K562 (cell line): Measurements from ENCODE around the gene LBP. TPM values are rescaled to one million over a fixed set of nuclear protein-coding genes. Genes with fewer than 3 reads are reported as not detected.

Source experiments
- ATAC-seq: fragments of 200-7000 bp; cut with Tn5 transposase; 3 replicates; pipeline ENCODE4 v1.9.1; 2020; ENCODE audit warnings: moderate library complexity
- BruUV-seq: library from RNA; stranded (reverse); fragments of 400-500 nt; replicated peaks from 2 replicates; lab custom pipeline; 2021; lab: Mats Ljungman, UMichigan
- CTCF ChIA-PET: fragments of 300-600 bp; formaldehyde crosslinking; extraction: SDS; loops from one replicate; lab custom pipeline; 2021; ENCODE audit warnings: low intra/inter-chr PET ratio; lab: Yijun Ruan, JAX
- POLR2A ChIA-PET: fragments of 300-600, 350-650 bp; sonication (Branson Sonifier 250); formaldehyde crosslinking; extraction: SDS; loops from one replicate; lab custom pipeline; 2021; ENCODE audit warnings: antibody characterized with exemption, inconsistent platforms; lab: Yijun Ruan, JAX
- DNase-seq, 4 experiments: peaks; one replicate each; pipeline versions ENCODE4 v3.0.0 to v3.0.0-alpha.2; 2011 to 2018; ENCODE audit warnings: low spot score in 3 of 4, mixed read lengths in 3 of 4; ENCODE audit errors: extremely low read depth in 1 of 4
- FAIRE-seq: peaks from 2 replicates; lab custom pipeline; 2011; peaks lifted over from hg19 to GRCh38; lab: Jason Lieb, UNC
- H2AFZ ChIP-seq: 2 replicates; pipeline ENCODE4 v1.6.0; 2011; ENCODE audit warnings: low read depth, low read length, control low read depth, inconsistent platforms
- H3K27ac ChIP-seq: fragments of 200-600 bp; 3 replicates; pipeline ENCODE4 v1.8.0; 2011; ENCODE audit warnings: low read depth, mild to moderate bottlenecking, control low read depth, inconsistent platforms, low read length, moderate library complexity, mixed read lengths; ENCODE audit errors: extremely low read depth
- H3K27me3 ChIP-seq, 2 experiments: fragments of 300-600 bp in 1 of 2; 2 replicates in 1 of 2; 3 replicates in 1 of 2; pipeline versions ENCODE4 v1.6.0 to v1.8.0; 2011; ENCODE audit warnings: inconsistent platforms in 2 of 2, low read length in 2 of 2, mild to moderate bottlenecking in 1 of 2, mixed read lengths in 1 of 2, moderate library complexity in 1 of 2; ENCODE audit not compliant: control insufficient read depth in 2 of 2, insufficient read depth in 2 of 2
- H3K36me3 ChIP-seq: fragments of 300-600 bp; 3 replicates; pipeline ENCODE4 v1.8.0; 2011; ENCODE audit warnings: mild to moderate bottlenecking, low read length, inconsistent platforms; ENCODE audit not compliant: control insufficient read depth, insufficient read depth
- H3K4me1 ChIP-seq, 2 experiments: fragments of 200-600 bp in 1 of 2; replicated peaks in 1 of 2; 2 replicates in 1 of 2; 3 replicates in 1 of 2; pipeline versions ENCODE4 v1.5.1 to v1.8.0; 2011; ENCODE audit warnings: inconsistent platforms in 2 of 2, low read length in 2 of 2, mild to moderate bottlenecking in 1 of 2, mixed read lengths in 1 of 2, moderate library complexity in 1 of 2; ENCODE audit not compliant: control insufficient read depth in 2 of 2, insufficient read depth in 2 of 2
- H3K4me2 ChIP-seq: 2 replicates; pipeline ENCODE4 v1.6.1; 2011; ENCODE audit warnings: low read length, control low read depth, inconsistent platforms, mixed read lengths; ENCODE audit not compliant: insufficient read depth
- H3K4me3 ChIP-seq: fragments of 200-600 bp; sonication (generic), shearing (Covaris generic); 2 replicates; pipeline ENCODE4 v1.5.1; 2016; ENCODE audit warnings: control low read depth, inconsistent platforms
- H3K79me2 ChIP-seq: fragments of 200-600 bp; 3 replicates; pipeline ENCODE4 v1.8.0; 2011; ENCODE audit warnings: low read length, inconsistent platforms; ENCODE audit not compliant: control insufficient read depth, insufficient read depth
- H3K9ac ChIP-seq, 2 experiments: 2 replicates each; pipeline versions ENCODE4 v1.6.0 to v1.6.1; 2011; ENCODE audit warnings: low read depth in 2 of 2, low read length in 2 of 2, control low read depth in 1 of 2, inconsistent platforms in 1 of 2, mild to moderate bottlenecking in 1 of 2, mixed read lengths in 1 of 2; ENCODE audit not compliant: insufficient read depth in 1 of 2
- H3K9me1 ChIP-seq: one replicate; pipeline ENCODE4 v1.6.0; 2011; ENCODE audit warnings: inconsistent platforms, mild to moderate bottlenecking, low read length, moderate library complexity; ENCODE audit not compliant: control insufficient read depth, insufficient read depth
- H3K9me3 ChIP-seq: replicated peaks from 2 replicates; pipeline ENCODE4 v1.5.1; 2011; ENCODE audit warnings: low read depth, low read length, inconsistent platforms; ENCODE audit not compliant: control insufficient read depth, insufficient read depth
- H4K20me1 ChIP-seq: replicated peaks from 2 replicates; pipeline ENCODE4 v1.6.1; 2011; ENCODE audit warnings: low read length, inconsistent platforms, mixed read lengths; ENCODE audit not compliant: control insufficient read depth, insufficient read depth
- ATF6 ChIP-seq: sonication (generic); formaldehyde crosslinking; IDR thresholded peaks from 2 replicates; pipeline ENCODE4 v1.4.0; 2020; ENCODE audit warnings: mild to moderate bottlenecking, missing genetic modification reagents
- BHLHE40 ChIP-seq: IDR thresholded peaks from 2 replicates; pipeline ENCODE4 v1.6.1; 2011; ENCODE audit warnings: low read length, improper control_type of control experiment
- CBFA2T2 ChIP-seq: fragments of 450-650 bp; conservative IDR thresholded peaks from 2 replicates; pipeline ENCODE4 v1.6.1; 2017; ENCODE audit warnings: mild to moderate bottlenecking
- CREBBP ChIP-seq: IDR thresholded peaks from one replicate; pipeline ENCODE4 v1.6.1; 2012; ENCODE audit warnings: low read depth, mild to moderate bottlenecking, control low read depth, inconsistent platforms, low read length
- CREM ChIP-seq: IDR thresholded peaks from 2 replicates; pipeline ENCODE4 v1.6.1; 2014; ENCODE audit warnings: antibody characterized with exemption, low read depth
- CSDE1 ChIP-seq, 2 experiments: fragments of 450-650 bp; IDR thresholded peaks; 2 replicates each; pipeline ENCODE4 v1.6.1; 2016; ENCODE audit warnings: mild to moderate bottlenecking in 1 of 2
- FOXK2 ChIP-seq, 2 experiments: fragments of 450-650 bp; IDR thresholded peaks in 1 of 2; conservative IDR thresholded peaks in 1 of 2; 2 replicates each; pipeline ENCODE4 v1.6.1; 2016; ENCODE audit warnings: low read depth in 2 of 2, mild to moderate bottlenecking in 1 of 2
- GTF2F1 ChIP-seq: IDR thresholded peaks from 2 replicates; pipeline ENCODE4 v1.6.1; 2011; ENCODE audit warnings: low read depth, low read length, improper control_type of control experiment
- HBP1 ChIP-seq: fragments of 450-650 bp; formaldehyde crosslinking; IDR thresholded peaks from 2 replicates; pipeline ENCODE4 v1.4.0; 2022; ENCODE audit warnings: missing genetic modification characterization
- HCFC1 ChIP-seq: IDR thresholded peaks from 2 replicates; pipeline ENCODE4 v1.6.1; 2012; ENCODE audit warnings: low read depth, low read length, improper control_type of control experiment
- IFI16 ChIP-seq: fragments of 250-450 bp; sonication (Bioruptor Pico); IDR thresholded peaks from 2 replicates; pipeline ENCODE4 v2.1.2; 2022; ENCODE audit warnings: mild to moderate bottlenecking, inconsistent platforms
- PCBP1 ChIP-seq: fragments of 200-400 bp; formaldehyde crosslinking; IDR thresholded peaks from 2 replicates; pipeline ENCODE4 v1.6.1; 2018; ENCODE audit warnings: mild to moderate bottlenecking, low read depth, low read length; ENCODE audit not compliant: poor library complexity, severe bottlenecking
- RAD51 ChIP-seq: fragments of 450-650 bp; IDR thresholded peaks from 2 replicates; pipeline ENCODE4 v1.7.1; 2016; ENCODE audit warnings: low read depth, mild to moderate bottlenecking, borderline replicate concordance
- RHOXF2B ChIP-seq: fragments of 250-450 bp; sonication (Bioruptor Pico); conservative IDR thresholded peaks from 2 replicates; pipeline ENCODE4 v1.5.1; 2021
- SIX5 ChIP-seq, 2 experiments: IDR thresholded peaks; 2 replicates each; pipeline ENCODE4 v1.6.1; 2011; ENCODE audit warnings: low read length in 2 of 2, borderline replicate concordance in 1 of 2, low read depth in 1 of 2, mild to moderate bottlenecking in 1 of 2, moderate library complexity in 1 of 2; ENCODE audit not compliant: insufficient read depth in 1 of 2
- TOE1 ChIP-seq, 2 experiments: fragments of 450-650 bp in 1 of 2; sonication (generic) in 1 of 2; formaldehyde crosslinking in 1 of 2; IDR thresholded peaks; 2 replicates each; pipeline versions ENCODE4 v1.7.1 to v1.8.0; 2016 to 2022; ENCODE audit warnings: borderline replicate concordance in 2 of 2, mild to moderate bottlenecking in 2 of 2, antibody characterized with exemption in 1 of 2, inconsistent platforms in 1 of 2, low read depth in 1 of 2, missing genetic modification reagents in 1 of 2, moderate library complexity in 1 of 2
- USF2 ChIP-seq: sonication (generic); formaldehyde crosslinking; IDR thresholded peaks from 2 replicates; pipeline ENCODE4 v1.5.0; 2020; ENCODE audit warnings: missing genetic modification reagents
- ZNF124 ChIP-seq: sonication (generic); formaldehyde crosslinking; IDR thresholded peaks from 2 replicates; pipeline ENCODE4 v1.8.1; 2022; ENCODE audit warnings: missing genetic modification reagents
- ZNF133 ChIP-seq: fragments of 250-450 bp; sonication (Bioruptor Pico); IDR thresholded peaks from 2 replicates; pipeline ENCODE4 v1.4.0; 2020; ENCODE audit warnings: mild to moderate bottlenecking
- ZNF384 ChIP-seq: IDR thresholded peaks from 2 replicates; pipeline ENCODE4 v1.6.1; 2012; ENCODE audit warnings: low read depth, low read length, improper control_type of control experiment
- WGBS: fragments of 100-300 bp; shearing (Covaris generic); methylation state at CpG from one replicate; pipeline ENCODE4 v1.1.6; 2016; ENCODE audit warnings: low coverage, mixed read lengths; ENCODE audit not compliant: insufficient coverage; ENCODE audit errors: missing lambda C conversion rate; 5-methylcytosine and 5-hydroxymethylcytosine counted together
- in situ Hi-C: fragments of 300-500 bp; cut with MboI; formaldehyde crosslinking; loops from 4 replicates; pipeline ENCODE4 v1.15.0; 2018; ENCODE audit warnings: inconsistent platforms, mixed read lengths
- intact Hi-C: fragments of 100-400 bp; cut with micrococcal nuclease; formaldehyde crosslinking; loops from 2 replicates; pipeline ENCODE4 v1.14.2; 2022
- polyA plus RNA-seq, 8 experiments: library from polyadenylated mRNA; depleted of rRNA in 4 of 8; stranded (reverse) in 5 of 8; unstranded in 3 of 8; fragments of >200 nt; fragmentation: Nextera tagmentation in 2 of 8; fragmentation: Illumina TruSeq in 1 of 8; extraction: Ambion mirVana in 2 of 8; extraction: Trizol in 1 of 8; gene quantifications; 2 replicates each; pipeline versions ENCODE4 v1.2.1 to v1.2.3, GENCODE V29; 2011 to 2014; ENCODE audit warnings: inconsistent platforms in 1 of 8, missing spikeins in 1 of 8
- total RNA-seq, 7 experiments: library from RNA; depleted of rRNA in 6 of 7; stranded (reverse); fragments of >200 nt in 6 of 7; fragmentation: Illumina TruSeq in 2 of 7; extraction: Trizol in 2 of 7; gene quantifications; 2 replicates each; pipeline versions ENCODE4 v1.2.1 to v1.2.3, GENCODE V29; 2011 to 2021; ENCODE audit warnings: low replicate concordance in 1 of 7

Gene LBP
- total and polyA plus RNA-seq, 9 of the 15 experiments (the other 6 are each of a cell fraction or from before 2014, with no cell fraction given), result 0.06 to 0.31 (median 0.09) TPM; not detected in 3

- Histone ChIP-seq H3K9me3 (no peaks in the 10 kb centered on the region), H3K27ac (no peak overlapping the region), H3K9me1 (no peaks in the 10 kb centered on the region), H2AFZ (no peak overlapping the region; the same call in none of the 2 replicates), H4K20me1 (no peaks in the 10 kb centered on the region), H3K9ac (no peak overlapping the region), H3K79me2 (no peaks in the 10 kb centered on the region), H3K36me3 (no peaks in the 10 kb centered on the region), H3K4me2 (no peak overlapping the region), H3K4me3 (no peak overlapping the region), H3K4me1 (no peaks in the 10 kb centered on the region; a peak in 1 of 5 replicates), H3K27me3 (peaks cover 0 to 22% of the 10 kb centered on the region in 2 experiments; a peak in 2 of 5 replicates)
- no TSS peak for BruUV-seq
- 3% methylated on average over 2 of the region's 3 CpGs for WGBS
- ChIA-PET CTCF (no interaction called here), POLR2A (interaction anchor here (0.8 kb wide), 1 partner anchor 29 kb away, joined by 3 read pairs; no protein-coding TSS in a partner anchor)
- FAIRE-seq (peak; percentile 85), DNase-seq (peak in 3 of 4 experiments; percentile 24 to 32 (median 27)), ATAC-seq (peak; percentile 87)
- in situ Hi-C loops, result no loop called here
- intact Hi-C loops, result no loop called here
- TF ChIP-seq HCFC1, result peak; percentile 88
- TF ChIP-seq BHLHE40, result no peak
- TF ChIP-seq USF2 (CRISPR knock-in tag), result peak; percentile 93
- 0 out of 2 replicates have a peak, but pooled peaks have one; percentile 23 for TF ChIP-seq TOE1 (IDR thresholded peaks at IDR 0.05; ENCODE audit: borderline replicate concordance)
- no peak for TF ChIP-seq TOE1 (CRISPR knock-in tag; IDR thresholded peaks at IDR 0.05; ENCODE audit: borderline replicate concordance, low read depth)
- TF ChIP-seq ZNF124, result no peak
- peak; percentile 88 for TF ChIP-seq RAD51
- TF ChIP-seq CBFA2T2, result peak; percentile 55
- no peak for TF ChIP-seq RHOXF2B
- TF ChIP-seq IFI16 (CRISPR knock-in tag), result no peak
- TF ChIP-seq SIX5 (IDR thresholded peaks at IDR 0.05; ENCODE audit: borderline replicate concordance in 1 of 2, insufficient read depth in 1 of 2, low read depth in 1 of 2, low read length in 2 of 2), result peak; percentile 72 to 74
- TF ChIP-seq ZNF133, result no peak
- TF ChIP-seq CREM, result 0 out of 2 replicates have a peak, but pooled peaks have one; percentile 21
- TF ChIP-seq GTF2F1, result no peak
- no peak for TF ChIP-seq ZNF384
- TF ChIP-seq CREBBP, result no peak
- TF ChIP-seq HBP1 (CRISPR knock-in tag), result no peak
- peak; percentile 55 to 78 for TF ChIP-seq FOXK2 (conservative IDR thresholded peaks at IDR 0.05 in 1 of 2, IDR thresholded peaks at IDR 0.05 in 1 of 2; ENCODE audit: low read depth in 2 of 2)
- TF ChIP-seq CSDE1 (IDR thresholded peaks at IDR 0.05), result no peak
- TF ChIP-seq ATF6, result no peak
- no peak for TF ChIP-seq PCBP1
Measured at GRCh38 chr20:38392356-38392755, 46.1 kb downstream of the LBP start.
